OCI-LY1 (cell line): Measurements from ENCODE around the gene TXNL4B.

ENCODE experiments used
- H2AFZ ChIP-seq: fragments of 200-600 bp; sonication (generic), shearing (Covaris generic); 2 replicates; pipeline ENCODE4 v1.6.0; 2014; ENCODE audit warnings: antibody characterized with exemption, mild to moderate bottlenecking, low read length
- H3F3A ChIP-seq: fragments of 200-600 bp; sonication (generic), shearing (Covaris generic); 2 replicates; pipeline ENCODE4 v1.6.0; 2014; ENCODE audit warnings: mild to moderate bottlenecking, antibody characterized with exemption, low read length, moderate library complexity; ENCODE audit not compliant: insufficient read depth
- H3K27ac ChIP-seq: fragments of 200-600 bp; sonication (generic); 2 replicates; pipeline ENCODE4 v1.5.1; 2014; ENCODE audit warnings: low read length, mixed run types, mild to moderate bottlenecking, low read depth; ENCODE audit not compliant: poor library complexity, severe bottlenecking
- H3K27me3 ChIP-seq: fragments of 200-600 bp; sonication (generic); 2 replicates; pipeline ENCODE4 v1.6.0; 2014; ENCODE audit warnings: antibody characterized with exemption, mild to moderate bottlenecking, low read length, moderate library complexity; ENCODE audit not compliant: insufficient read depth
- H3K36me3 ChIP-seq: fragments of 200-600 bp; sonication (generic); 2 replicates; pipeline ENCODE4 v1.6.1; 2014; ENCODE audit warnings: mild to moderate bottlenecking, antibody characterized with exemption, low read length, moderate library complexity, mixed read lengths; ENCODE audit not compliant: insufficient read depth
- H3K4me1 ChIP-seq: fragments of 200-600 bp; sonication (generic); 2 replicates; pipeline ENCODE4 v1.5.1; 2014; ENCODE audit warnings: mild to moderate bottlenecking, low read length, moderate library complexity; ENCODE audit not compliant: insufficient read depth, severe bottlenecking
- H3K4me2 ChIP-seq: fragments of 200-600 bp; sonication (generic), shearing (Covaris generic); 2 replicates; pipeline ENCODE4 v1.6.1; 2014; ENCODE audit warnings: low read length
- H3K4me3 ChIP-seq: fragments of 200-600 bp; sonication (generic); 2 replicates; pipeline ENCODE4 v1.5.1; 2014; ENCODE audit warnings: low read length, low read depth, mild to moderate bottlenecking, mixed read lengths; ENCODE audit not compliant: poor library complexity, severe bottlenecking
- H3K79me2 ChIP-seq: fragments of 200-600 bp; shearing (Covaris generic); 2 replicates; pipeline ENCODE4 v1.6.1; 2016; ENCODE audit warnings: mixed run types, low read length, mixed read lengths; ENCODE audit not compliant: insufficient read depth
- H3K9ac ChIP-seq: fragments of 200-600 bp; sonication (generic), shearing (Covaris generic); 2 replicates; pipeline ENCODE4 v1.6.1; 2014; ENCODE audit warnings: mild to moderate bottlenecking, low read length, mixed read lengths
- H3K9me2 ChIP-seq: fragments of 200-600 bp; sonication (generic), shearing (Covaris generic); 2 replicates; pipeline ENCODE4 v1.6.1; 2014; ENCODE audit warnings: low read depth, mild to moderate bottlenecking, low read length, mixed read lengths
- H3K9me3 ChIP-seq: fragments of 200-600 bp; shearing (Covaris generic); 2 replicates; pipeline ENCODE4 v1.6.1; 2014; ENCODE audit warnings: low read length, mixed read lengths
- H4K20me1 ChIP-seq: fragments of 200-600 bp; sonication (generic), shearing (Covaris generic); 2 replicates; pipeline ENCODE4 v1.6.0; 2016; ENCODE audit warnings: mild to moderate bottlenecking, low read length; ENCODE audit not compliant: insufficient read depth
- EZH2 ChIP-seq: fragments of 200-600 bp; sonication (generic), shearing (Covaris generic); IDR thresholded peaks from 2 replicates; pipeline ENCODE4 v1.8.0; 2017; ENCODE audit warnings: borderline replicate concordance, mixed run types, mild to moderate bottlenecking, antibody characterized with exemption, low read length, moderate library complexity, mixed read lengths
- TF ChIP-seq, protein P1 (sequence below): fragments of 200-600 bp; sonication (generic), shearing (Covaris generic); IDR thresholded peaks from 2 replicates; pipeline ENCODE4 v1.5.1; 2017; ENCODE audit warnings: mild to moderate bottlenecking, antibody characterized with exemption, low read length, moderate library complexity, mixed read lengths

TXNL4B gene

DNA sequence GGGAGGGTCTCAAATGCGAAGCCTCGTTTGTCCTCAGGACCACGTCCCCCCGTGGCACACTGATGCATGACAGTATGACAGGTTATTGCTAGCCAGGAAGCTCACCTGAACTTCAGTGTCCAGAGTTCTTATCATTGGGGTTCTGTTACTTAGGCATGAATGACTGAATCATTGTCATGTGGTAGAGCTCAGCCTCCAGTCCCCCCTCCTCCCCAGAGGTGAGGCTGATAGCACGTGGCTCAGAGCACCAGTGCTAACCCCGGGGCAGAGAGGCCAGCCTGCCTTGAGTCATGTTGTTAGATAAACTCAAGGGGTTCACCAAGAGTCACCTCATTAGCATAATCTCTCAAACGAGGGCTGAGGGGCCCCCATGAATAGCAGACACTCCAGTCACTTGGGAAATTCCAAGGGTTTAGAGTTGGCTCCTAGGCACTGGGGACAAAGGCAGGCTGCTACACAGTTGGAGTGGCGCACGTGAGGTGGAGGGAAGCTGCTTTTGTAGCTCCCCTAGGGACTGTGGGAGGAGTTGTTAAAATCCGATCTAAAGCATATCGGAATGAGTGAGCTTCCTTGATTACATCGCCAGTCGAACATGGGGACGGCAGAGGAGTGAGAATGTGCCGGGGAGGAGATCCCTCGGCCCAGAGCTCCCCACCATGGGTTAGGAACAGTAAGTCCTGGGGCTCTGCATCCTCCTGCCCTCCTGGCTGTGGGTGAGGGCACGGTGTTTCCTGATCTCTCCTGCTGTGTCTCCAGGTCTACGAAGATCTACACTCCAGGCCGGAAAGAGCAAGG is 18.4 kb upstream of the TXNL4B start:
- H3K36me3 ChIP-seq: peaks cover 61% of the 10 kb centered on the region

GRCh38 chr16:72110662-72111615 is 17.5 kb upstream of the TXNL4B start:
- Histone ChIP-seq H4K20me1 (no peaks in the 10 kb centered on the region), H3K27ac (no peak overlapping the region), H3K27me3 (no peaks in the 10 kb centered on the region), H3K79me2 (no peaks in the 10 kb centered on the region), H3K9me2 (no peaks in the 10 kb centered on the region), H3K4me1 (no peaks in the 10 kb centered on the region), H3K9ac (no peak overlapping the region), H2AFZ (no peak overlapping the region), H3K4me2 (no peak overlapping the region), H3K9me3 (no peaks in the 10 kb centered on the region), H3K4me3 (no peak overlapping the region), H3F3A (no peaks in the 10 kb centered on the region), H3K36me3 (peaks cover 70% of the 10 kb centered on the region)
- no peak for TF ChIP-seq EZH2
- TF ChIP-seq, protein P1, sequence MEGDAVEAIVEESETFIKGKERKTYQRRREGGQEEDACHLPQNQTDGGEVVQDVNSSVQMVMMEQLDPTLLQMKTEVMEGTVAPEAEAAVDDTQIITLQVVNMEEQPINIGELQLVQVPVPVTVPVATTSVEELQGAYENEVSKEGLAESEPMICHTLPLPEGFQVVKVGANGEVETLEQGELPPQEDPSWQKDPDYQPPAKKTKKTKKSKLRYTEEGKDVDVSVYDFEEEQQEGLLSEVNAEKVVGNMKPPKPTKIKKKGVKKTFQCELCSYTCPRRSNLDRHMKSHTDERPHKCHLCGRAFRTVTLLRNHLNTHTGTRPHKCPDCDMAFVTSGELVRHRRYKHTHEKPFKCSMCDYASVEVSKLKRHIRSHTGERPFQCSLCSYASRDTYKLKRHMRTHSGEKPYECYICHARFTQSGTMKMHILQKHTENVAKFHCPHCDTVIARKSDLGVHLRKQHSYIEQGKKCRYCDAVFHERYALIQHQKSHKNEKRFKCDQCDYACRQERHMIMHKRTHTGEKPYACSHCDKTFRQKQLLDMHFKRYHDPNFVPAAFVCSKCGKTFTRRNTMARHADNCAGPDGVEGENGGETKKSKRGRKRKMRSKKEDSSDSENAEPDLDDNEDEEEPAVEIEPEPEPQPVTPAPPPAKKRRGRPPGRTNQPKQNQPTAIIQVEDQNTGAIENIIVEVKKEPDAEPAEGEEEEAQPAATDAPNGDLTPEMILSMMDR: no peak

More for the DNA sequence above, 18.4 kb upstream of the TXNL4B start:
- Histone ChIP-seq H3K9me2 (no peaks in the 10 kb centered on the region), H4K20me1 (no peaks in the 10 kb centered on the region), H3K27ac (no peak overlapping the region), H3K9ac (no peak overlapping the region), H3K27me3 (no peaks in the 10 kb centered on the region), H3K4me1 (no peaks in the 10 kb centered on the region), H3K4me2 (no peak overlapping the region), H3K4me3 (no peak overlapping the region), H2AFZ (no peak overlapping the region), H3K79me2 (no peaks in the 10 kb centered on the region), H3F3A (no peaks in the 10 kb centered on the region), H3K9me3 (no peaks in the 10 kb centered on the region)
- TF ChIP-seq EZH2: no peak
- TF ChIP-seq, protein P1: no peak

- TF ChIP-seq, protein P1: no peak
- no peak for TF ChIP-seq EZH2
- Histone ChIP-seq H3F3A (no peaks in the 10 kb centered on the region), H3K36me3 (peaks cover 79% of the 10 kb centered on the region), H3K9me3 (no peaks in the 10 kb centered on the region), H3K9me2 (no peaks in the 10 kb centered on the region), H3K27ac (no peak overlapping the region), H3K4me1 (no peaks in the 10 kb centered on the region), H3K9ac (no peak overlapping the region), H3K79me2 (no peaks in the 10 kb centered on the region), H3K4me2 (no peak overlapping the region), H4K20me1 (no peaks in the 10 kb centered on the region), H2AFZ (no peak overlapping the region), H3K27me3 (no peaks in the 10 kb centered on the region), H3K4me3 (no peak overlapping the region)
Observed at GRCh38 chr16:72109966-72110530, 16.6 kb upstream of the TXNL4B start.
